SU-DHL-6 (cell line): ENCODE results near the gene GGT5.

Experiments used
- H2AFZ ChIP-seq: fragments of 200-600 bp; sonication (generic); 2 replicates; pipeline ENCODE4 v1.6.1; 2014; ENCODE audit warnings: low read depth, mild to moderate bottlenecking, moderate library complexity, mixed read lengths, antibody characterized with exemption, low read length; ENCODE audit not compliant: severe bottlenecking
- H3F3A ChIP-seq: fragments of 200-600 bp; shearing (Covaris generic); 2 replicates; pipeline ENCODE4 v1.6.0; 2016; ENCODE audit warnings: antibody characterized with exemption, mild to moderate bottlenecking; ENCODE audit not compliant: insufficient read depth
- H3K27ac ChIP-seq: fragments of 200-600 bp; sonication (generic); 2 replicates; pipeline ENCODE4 v1.5.1; 2016; ENCODE audit warnings: low read depth, mild to moderate bottlenecking, low read length, moderate library complexity, mixed read lengths
- H3K27me3 ChIP-seq: fragments of 200-600 bp; sonication (generic), shearing (Covaris generic); 2 replicates; pipeline ENCODE4 v1.6.0; 2014; ENCODE audit warnings: mild to moderate bottlenecking, low read length
- H3K36me3 ChIP-seq: fragments of 200-600 bp; sonication (generic); 2 replicates; pipeline ENCODE4 v1.6.1; 2014; ENCODE audit warnings: mild to moderate bottlenecking, low read length, mixed read lengths
- H3K4me2 ChIP-seq: fragments of 300-600, 200-600 bp; shearing (Covaris generic), sonication (generic); 2 replicates; pipeline ENCODE4 v1.6.0; 2014; ENCODE audit warnings: low read length, low read depth, mild to moderate bottlenecking; ENCODE audit not compliant: poor library complexity, severe bottlenecking
- H3K4me3 ChIP-seq: fragments of 200-600 bp; sonication (generic); 2 replicates; pipeline ENCODE4 v1.5.1; 2014; ENCODE audit warnings: antibody characterized with exemption, low read length, mild to moderate bottlenecking, mixed read lengths; ENCODE audit not compliant: insufficient read depth, poor library complexity, severe bottlenecking
- H3K79me2 ChIP-seq: fragments of 200-600 bp; sonication (generic); 2 replicates; pipeline ENCODE4 v1.6.1; 2014; ENCODE audit warnings: mild to moderate bottlenecking, low read length, moderate library complexity; ENCODE audit not compliant: insufficient read depth
- H3K9ac ChIP-seq: fragments of 200-600 bp; sonication (generic); 2 replicates; pipeline ENCODE4 v1.7.0; 2014; ENCODE audit warnings: mild to moderate bottlenecking, low read length
- H3K9me2 ChIP-seq: fragments of 200-600 bp; sonication (generic); replicated peaks from 2 replicates; pipeline ENCODE4 v1.6.1; 2014; ENCODE audit warnings: low read length; ENCODE audit not compliant: insufficient read depth
- H3K9me3 ChIP-seq: fragments of 200-600 bp; sonication (generic); 2 replicates; pipeline ENCODE4 v1.6.1; 2014; ENCODE audit warnings: low read length, mixed read lengths; ENCODE audit not compliant: insufficient read depth
- H4K20me1 ChIP-seq: fragments of 200-600 bp; sonication (generic); 2 replicates; pipeline ENCODE4 v1.6.1; 2014; ENCODE audit warnings: low read depth, mild to moderate bottlenecking, antibody characterized with exemption, low read length, moderate library complexity, mixed read lengths
- EZH2phosphoT487 ChIP-seq: fragments of 200-600 bp; sonication (generic), shearing (Covaris generic); conservative IDR thresholded peaks from 2 replicates; pipeline ENCODE4 v1.6.1; 2018; ENCODE audit warnings: mild to moderate bottlenecking, antibody characterized with exemption, low read length, moderate library complexity, mixed read lengths
- TF ChIP-seq, protein P1 (sequence below): fragments of 200-600 bp; sonication (generic); IDR thresholded peaks from one replicate; pipeline ENCODE4 v1.5.1; 2017; ENCODE audit warnings: antibody characterized with exemption, mild to moderate bottlenecking, low read length, moderate library complexity; ENCODE audit not compliant: insufficient read depth, poor library complexity, severe bottlenecking

The GGT5 gene

DNA sequence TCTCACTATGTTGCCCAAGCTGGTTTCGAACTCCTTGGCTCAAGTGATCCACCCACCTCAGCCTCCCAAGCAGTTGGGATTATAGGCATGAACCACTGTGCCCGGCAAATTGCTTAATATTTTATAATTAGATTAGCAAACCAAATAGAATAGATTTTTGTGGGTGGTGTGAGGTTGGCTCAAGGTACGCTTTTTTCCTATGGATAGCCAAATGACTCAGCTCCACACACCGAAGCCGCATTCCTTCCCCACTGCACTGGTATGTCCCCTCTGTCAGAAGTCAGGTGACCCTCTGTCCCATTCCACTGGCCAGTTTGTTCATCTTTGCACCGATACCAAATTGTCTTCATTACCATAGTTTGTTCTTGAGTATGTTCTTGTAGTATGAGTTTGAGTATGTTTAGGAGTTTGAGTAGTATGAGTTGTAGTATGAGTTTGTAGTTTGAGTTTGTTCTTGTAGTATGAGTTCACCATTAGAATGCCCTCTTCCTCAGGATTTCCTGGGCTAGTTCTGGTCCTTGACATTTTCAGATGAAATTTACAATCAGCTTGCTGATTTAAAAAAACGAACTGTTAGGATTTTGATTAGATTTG lies 44.2 kb downstream of the GGT5 start:
- Histone ChIP-seq H3K27ac (no peak overlapping the region), H3K27me3 (no peaks in the 10 kb centered on the region), H3K79me2 (no peaks in the 10 kb centered on the region), H3K9me3 (no peaks in the 10 kb centered on the region), H3K9me2 (no peaks in the 10 kb centered on the region), H3F3A (no peaks in the 10 kb centered on the region), H3K9ac (no peak overlapping the region), H3K4me3 (no peak overlapping the region), H4K20me1 (no peaks in the 10 kb centered on the region), H3K36me3 (no peaks in the 10 kb centered on the region), H2AFZ (no peak overlapping the region), H3K4me2 (no peak overlapping the region)
- TF ChIP-seq, protein P1, sequence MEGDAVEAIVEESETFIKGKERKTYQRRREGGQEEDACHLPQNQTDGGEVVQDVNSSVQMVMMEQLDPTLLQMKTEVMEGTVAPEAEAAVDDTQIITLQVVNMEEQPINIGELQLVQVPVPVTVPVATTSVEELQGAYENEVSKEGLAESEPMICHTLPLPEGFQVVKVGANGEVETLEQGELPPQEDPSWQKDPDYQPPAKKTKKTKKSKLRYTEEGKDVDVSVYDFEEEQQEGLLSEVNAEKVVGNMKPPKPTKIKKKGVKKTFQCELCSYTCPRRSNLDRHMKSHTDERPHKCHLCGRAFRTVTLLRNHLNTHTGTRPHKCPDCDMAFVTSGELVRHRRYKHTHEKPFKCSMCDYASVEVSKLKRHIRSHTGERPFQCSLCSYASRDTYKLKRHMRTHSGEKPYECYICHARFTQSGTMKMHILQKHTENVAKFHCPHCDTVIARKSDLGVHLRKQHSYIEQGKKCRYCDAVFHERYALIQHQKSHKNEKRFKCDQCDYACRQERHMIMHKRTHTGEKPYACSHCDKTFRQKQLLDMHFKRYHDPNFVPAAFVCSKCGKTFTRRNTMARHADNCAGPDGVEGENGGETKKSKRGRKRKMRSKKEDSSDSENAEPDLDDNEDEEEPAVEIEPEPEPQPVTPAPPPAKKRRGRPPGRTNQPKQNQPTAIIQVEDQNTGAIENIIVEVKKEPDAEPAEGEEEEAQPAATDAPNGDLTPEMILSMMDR, result no peak
- no peak for TF ChIP-seq EZH2phosphoT487

DNA sequence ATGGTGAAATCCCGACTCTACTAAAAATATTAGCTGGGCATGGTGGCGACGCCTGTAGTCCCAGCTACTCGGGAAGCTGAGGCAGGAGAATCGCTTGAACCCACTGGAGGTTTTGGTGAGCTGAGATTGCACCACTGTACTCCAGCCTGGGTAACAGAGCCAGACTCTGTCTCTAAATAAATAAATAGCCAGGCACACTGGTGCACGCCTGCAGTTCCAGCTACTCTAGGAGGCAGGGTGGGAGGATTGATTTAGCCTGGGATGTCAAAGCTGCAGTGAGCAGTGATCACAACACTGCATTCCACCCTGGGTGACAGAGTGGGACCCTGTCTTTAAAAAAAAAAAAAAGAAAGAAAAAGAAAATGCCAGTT lies 46.2 kb downstream of the GGT5 start:
- Histone ChIP-seq H3K79me2 (no peaks in the 10 kb centered on the region), H3K4me2 (no peak overlapping the region), H3F3A (no peaks in the 10 kb centered on the region), H3K36me3 (no peaks in the 10 kb centered on the region), H2AFZ (no peak overlapping the region), H3K27ac (no peak overlapping the region), H3K27me3 (no peaks in the 10 kb centered on the region), H3K4me3 (no peak overlapping the region), H3K9ac (no peak overlapping the region), H3K9me3 (no peaks in the 10 kb centered on the region), H4K20me1 (no peaks in the 10 kb centered on the region), H3K9me2 (no peaks in the 10 kb centered on the region)
- TF ChIP-seq EZH2phosphoT487, result no peak
- TF ChIP-seq, protein P1, result no peak

DNA sequence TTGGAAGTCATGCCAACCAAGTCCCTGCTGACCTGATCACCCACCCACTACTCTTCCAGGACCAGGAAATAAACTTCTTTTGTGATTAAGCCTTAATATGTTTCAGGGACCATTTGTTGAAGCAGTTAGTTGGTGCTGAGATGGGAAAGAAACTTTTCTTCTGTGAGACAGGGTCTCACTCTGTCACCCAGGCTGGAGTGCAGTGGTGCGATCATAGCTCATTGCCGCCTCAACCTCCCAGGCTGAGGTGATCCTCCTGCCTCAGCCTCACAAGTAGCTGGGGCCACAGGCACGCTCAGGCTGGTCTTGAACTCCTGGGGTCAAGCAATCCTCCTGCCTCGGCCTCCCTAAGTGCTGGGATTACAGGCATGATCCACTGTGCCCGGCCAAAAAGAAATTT lies 53.0 kb downstream of the GGT5 start:
- Histone ChIP-seq H3K36me3 (no peaks in the 10 kb centered on the region), H3K27ac (no peak overlapping the region), H3K9me3 (no peaks in the 10 kb centered on the region), H3K9ac (no peak overlapping the region), H3K9me2 (no peaks in the 10 kb centered on the region), H3F3A (no peaks in the 10 kb centered on the region), H4K20me1 (no peaks in the 10 kb centered on the region), H3K4me3 (no peak overlapping the region), H3K27me3 (no peaks in the 10 kb centered on the region), H3K79me2 (no peaks in the 10 kb centered on the region), H3K4me2 (no peak overlapping the region), H2AFZ (no peak overlapping the region)
- TF ChIP-seq, protein P1, result no peak
- no peak for TF ChIP-seq EZH2phosphoT487
